ENCODE measurements around the gene CXCL9. TPM values are rescaled to one million over a fixed set of nuclear protein-coding genes. Genes with fewer than 3 reads are reported as not detected.

Gene CXCL9
- total and polyA plus RNA-seq, 3 donors from 2014 or later: 3.9 to 11.2 (median 3.9) TPM

DNA sequence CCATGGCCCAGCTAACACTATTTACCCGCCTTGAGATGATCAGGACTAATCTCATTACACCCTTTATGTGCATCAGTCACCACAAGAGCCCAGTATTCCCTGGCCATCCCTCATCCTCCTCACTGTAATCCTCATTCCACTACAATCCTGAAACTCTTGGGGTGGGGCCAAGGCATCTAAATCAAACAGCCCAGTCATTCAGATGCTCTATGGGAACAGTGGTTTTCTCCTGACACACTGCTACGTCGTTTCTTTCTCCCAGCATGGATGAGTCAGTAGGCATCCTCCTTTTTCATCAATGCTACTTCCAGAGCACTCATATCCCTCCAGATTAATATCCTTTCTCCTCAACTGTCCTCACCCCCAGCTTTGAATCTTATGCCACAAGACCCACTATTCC, 22.2 kb downstream of the CXCL9 start:
- no peak overlapping the region for H3K27ac ChIP-seq
- no peaks in the 10 kb centered on the region for H3K36me3 ChIP-seq (ENCODE audit: low read depth, missing control alignments)
- no peak for TF ChIP-seq POLR2A (IDR thresholded peaks at IDR 0.05)
- TF ChIP-seq, protein P1, sequence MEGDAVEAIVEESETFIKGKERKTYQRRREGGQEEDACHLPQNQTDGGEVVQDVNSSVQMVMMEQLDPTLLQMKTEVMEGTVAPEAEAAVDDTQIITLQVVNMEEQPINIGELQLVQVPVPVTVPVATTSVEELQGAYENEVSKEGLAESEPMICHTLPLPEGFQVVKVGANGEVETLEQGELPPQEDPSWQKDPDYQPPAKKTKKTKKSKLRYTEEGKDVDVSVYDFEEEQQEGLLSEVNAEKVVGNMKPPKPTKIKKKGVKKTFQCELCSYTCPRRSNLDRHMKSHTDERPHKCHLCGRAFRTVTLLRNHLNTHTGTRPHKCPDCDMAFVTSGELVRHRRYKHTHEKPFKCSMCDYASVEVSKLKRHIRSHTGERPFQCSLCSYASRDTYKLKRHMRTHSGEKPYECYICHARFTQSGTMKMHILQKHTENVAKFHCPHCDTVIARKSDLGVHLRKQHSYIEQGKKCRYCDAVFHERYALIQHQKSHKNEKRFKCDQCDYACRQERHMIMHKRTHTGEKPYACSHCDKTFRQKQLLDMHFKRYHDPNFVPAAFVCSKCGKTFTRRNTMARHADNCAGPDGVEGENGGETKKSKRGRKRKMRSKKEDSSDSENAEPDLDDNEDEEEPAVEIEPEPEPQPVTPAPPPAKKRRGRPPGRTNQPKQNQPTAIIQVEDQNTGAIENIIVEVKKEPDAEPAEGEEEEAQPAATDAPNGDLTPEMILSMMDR (IDR thresholded peaks at IDR 0.05): no peak
- DNase-seq: no peak
- WGBS, 2 donors: 81 to 88% methylated on average over 3 of the region's 3 CpGs
- H3K4me1 ChIP-seq: peaks cover 11% of the 10 kb centered on the region
- intact Hi-C loops (cut with DNase I; ENCODE audit: low total_unique reads): no loop called here
- no peak overlapping the region for H3K4me3 ChIP-seq
- no peaks in the 10 kb centered on the region for H3K27me3 ChIP-seq
- no peaks in the 10 kb centered on the region for H3K9me3 ChIP-seq

DNA sequence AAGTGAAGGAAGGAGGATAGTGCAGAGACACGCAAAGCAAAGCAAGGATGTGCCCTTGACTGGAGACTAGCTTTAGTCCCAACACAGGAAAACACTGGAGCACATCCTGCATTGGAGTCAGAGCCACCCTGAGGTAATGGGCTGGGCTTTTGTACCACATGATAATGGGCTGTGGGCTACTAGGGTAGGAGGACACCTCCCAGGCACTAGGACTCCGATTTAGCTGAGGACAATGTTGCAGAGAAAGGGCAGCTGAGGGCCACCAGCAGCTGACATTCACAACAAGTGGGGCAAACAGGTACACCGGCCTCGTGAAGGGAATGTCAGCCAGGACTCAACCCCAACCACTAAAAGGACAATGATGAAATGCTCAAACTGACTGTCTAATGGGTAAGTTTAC, 26.7 kb downstream of the CXCL9 start:
- no peak for DNase-seq
- Histone ChIP-seq H3K36me3 (ENCODE audit: low read depth, missing control alignments) (no peaks in the 10 kb centered on the region), H3K4me3 (no peak overlapping the region), H3K27me3 (no peaks in the 10 kb centered on the region), H3K9me3 (no peaks in the 10 kb centered on the region), H3K27ac (no peak overlapping the region), H3K4me1 (no peaks in the 10 kb centered on the region)
- intact Hi-C loops (cut with DNase I; ENCODE audit: low total_unique reads): no loop called here
- WGBS, 2 donors: 56 to 84% methylated on average over 4 of the region's 4 CpGs
- TF ChIP-seq, protein P1 (IDR thresholded peaks at IDR 0.05): no peak

DNA sequence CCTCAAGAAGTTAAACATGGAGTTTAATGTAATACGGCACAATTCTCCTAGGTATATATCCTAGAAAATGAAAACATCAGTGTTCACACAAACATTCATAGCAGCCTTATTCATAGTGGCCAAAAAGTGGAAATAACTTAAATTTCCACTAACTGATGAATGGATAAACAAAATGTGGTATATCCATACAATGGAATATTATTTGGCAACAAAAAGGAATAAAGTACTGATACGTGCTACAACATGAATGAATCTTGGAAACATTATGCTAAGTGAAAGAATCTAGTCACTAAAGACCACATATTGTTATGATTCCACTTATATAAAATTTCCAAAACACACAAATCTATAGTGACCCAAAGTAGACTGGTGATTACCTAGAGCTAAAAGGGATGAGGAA, 31.1 kb downstream of the CXCL9 start:
- no peak for DNase-seq
- Histone ChIP-seq H3K27ac (no peak overlapping the region), H3K36me3 (ENCODE audit: low read depth, missing control alignments) (no peaks in the 10 kb centered on the region), H3K27me3 (no peaks in the 10 kb centered on the region), H3K4me1 (no peaks in the 10 kb centered on the region), H3K4me3 (no peak overlapping the region), H3K9me3 (no peaks in the 10 kb centered on the region)
- WGBS, 2 donors: 93 to 97% methylated on average over 2 of the region's 2 CpGs
- intact Hi-C loops (cut with DNase I; ENCODE audit: low total_unique reads): no loop called here
- TF ChIP-seq, protein P1 (IDR thresholded peaks at IDR 0.05): no peak
- no peak for TF ChIP-seq POLR2A (IDR thresholded peaks at IDR 0.05)

DNA sequence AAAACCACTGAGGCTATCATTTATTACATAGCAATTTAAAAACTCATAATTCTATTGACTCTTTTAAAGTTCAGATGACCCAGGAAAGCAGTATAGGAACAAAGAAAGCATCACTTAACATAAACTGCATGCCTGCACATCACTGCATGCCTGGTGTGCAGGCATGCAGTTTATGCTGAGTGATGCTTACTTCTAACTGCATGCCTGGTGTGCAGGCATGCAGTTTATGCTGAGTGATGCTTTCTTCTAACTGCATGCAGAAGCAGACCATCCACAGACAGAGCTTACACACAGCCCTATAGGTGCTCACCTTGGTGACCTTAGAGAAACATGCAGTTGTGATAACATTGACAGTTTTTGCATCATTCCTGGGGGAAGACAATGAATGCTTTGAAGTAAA, 33.5 kb downstream of the CXCL9 start:
- Histone ChIP-seq H3K36me3 (ENCODE audit: low read depth, missing control alignments) (no peaks in the 10 kb centered on the region), H3K27me3 (no peaks in the 10 kb centered on the region), H3K4me3 (no peak overlapping the region), H3K4me1 (no peaks in the 10 kb centered on the region), H3K9me3 (no peaks in the 10 kb centered on the region), H3K27ac (no peak overlapping the region)
- TF ChIP-seq POLR2A (IDR thresholded peaks at IDR 0.05): no peak
- TF ChIP-seq, protein P1 (IDR thresholded peaks at IDR 0.05): no peak
- intact Hi-C loops (cut with DNase I; ENCODE audit: low total_unique reads): no loop called here
- DNase-seq: no peak

DNA sequence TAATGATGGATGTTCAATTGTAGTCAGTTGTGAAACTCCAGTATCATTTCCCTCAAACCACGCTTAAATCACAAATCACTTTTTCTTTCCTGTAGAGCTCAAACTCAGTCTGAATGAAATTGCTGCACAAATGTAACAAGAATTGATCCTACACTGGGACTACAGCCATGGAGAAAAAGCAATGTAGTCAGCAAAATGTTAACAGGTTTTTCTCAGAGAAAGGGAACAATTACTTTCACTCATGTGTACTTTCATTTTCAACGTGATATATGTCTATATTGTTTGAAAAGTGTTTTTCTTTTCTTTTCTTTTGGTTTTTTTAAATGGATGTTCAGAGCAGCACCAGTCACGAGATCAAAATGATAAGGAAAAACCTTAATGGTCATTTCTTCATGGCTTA, 39.2 kb downstream of the CXCL9 start:
- no peak for TF ChIP-seq POLR2A (IDR thresholded peaks at IDR 0.05)
- TF ChIP-seq, protein P1 (IDR thresholded peaks at IDR 0.05): no peak
- intact Hi-C loops (cut with DNase I; ENCODE audit: low total_unique reads): no loop called here
- no peaks in the 10 kb centered on the region for H3K9me3 ChIP-seq
- no peaks in the 10 kb centered on the region for H3K27me3 ChIP-seq
- 84% methylated on average over 3 of the region's 3 CpGs for WGBS, 2 donors
- no peaks in the 10 kb centered on the region for H3K4me1 ChIP-seq
- no peak overlapping the region for H3K27ac ChIP-seq
- no peak overlapping the region for H3K4me3 ChIP-seq
- H3K36me3 ChIP-seq (ENCODE audit: low read depth, missing control alignments): no peaks in the 10 kb centered on the region
- DNase-seq: no peak
